Measurements from ENCODE around the gene FAM47E. TPM values are rescaled to one million over a fixed set of nuclear protein-coding genes. Genes with fewer than 3 reads are reported as not detected.

FAM47E gene
- total RNA-seq, 1 donor from 2014 or later = 1.6 TPM

- no peak overlapping the region for H3K4me3 Mint-ChIP-seq
- H3K9me3 Mint-ChIP-seq = no peaks in the 10 kb centered on the region
- no peak overlapping the region for H3K27ac Mint-ChIP-seq (ENCODE audit: unreplicated experiment)
- peaks cover 3% of the 10 kb centered on the region for H3K36me3 Mint-ChIP-seq (ENCODE audit: low read depth)
- no peaks in the 10 kb centered on the region for H3K27me3 Mint-ChIP-seq (ENCODE audit: low read depth)
- no peak for DNase-seq (ENCODE audit: low read depth, low spot score)
- peaks cover 9% of the 10 kb centered on the region for H3K4me1 Mint-ChIP-seq
- TF ChIP-seq CTCF (conservative IDR thresholded peaks at IDR 0.05) = no peak
Measured at GRCh38 chr4:76275486-76276124, 24.1 kb downstream of the FAM47E start.

- Mint-ChIP-seq H3K4me1 (peaks cover 12% of the 10 kb centered on the region), H3K9me3 (no peaks in the 10 kb centered on the region), H3K27ac (ENCODE audit: unreplicated experiment) (no peak overlapping the region), H3K4me3 (no peak overlapping the region), H3K36me3 (ENCODE audit: low read depth) (no peaks in the 10 kb centered on the region), H3K27me3 (ENCODE audit: low read depth) (no peaks in the 10 kb centered on the region)
- no peak for TF ChIP-seq CTCF (conservative IDR thresholded peaks at IDR 0.05)
- DNase-seq (ENCODE audit: low read depth, low spot score) = no peak
Measured at GRCh38 chr4:76276813-76277212, 25.3 kb downstream of the FAM47E start.

- H3K4me3 Mint-ChIP-seq = no peak overlapping the region
- no peak for DNase-seq (ENCODE audit: low read depth, low spot score)
- H3K4me1 Mint-ChIP-seq = peaks cover 12% of the 10 kb centered on the region
- no peaks in the 10 kb centered on the region for H3K9me3 Mint-ChIP-seq
- no peak overlapping the region for H3K27ac Mint-ChIP-seq (ENCODE audit: unreplicated experiment)
- no peaks in the 10 kb centered on the region for H3K36me3 Mint-ChIP-seq (ENCODE audit: low read depth)
- H3K27me3 Mint-ChIP-seq (ENCODE audit: low read depth) = no peaks in the 10 kb centered on the region
- TF ChIP-seq CTCF (conservative IDR thresholded peaks at IDR 0.05) = no peak
Measured at GRCh38 chr4:76277667-76278066, 26.1 kb downstream of the FAM47E start.

GRCh38 chr4:76278583-76278982, 27.1 kb downstream of the FAM47E start:
- Mint-ChIP-seq H3K4me1 (peaks cover 12% of the 10 kb centered on the region), H3K36me3 (ENCODE audit: low read depth) (no peaks in the 10 kb centered on the region), H3K27me3 (ENCODE audit: low read depth) (no peaks in the 10 kb centered on the region), H3K9me3 (no peaks in the 10 kb centered on the region), H3K27ac (ENCODE audit: unreplicated experiment) (no peak overlapping the region), H3K4me3 (no peak overlapping the region)
- no peak for TF ChIP-seq CTCF (conservative IDR thresholded peaks at IDR 0.05)
- DNase-seq (ENCODE audit: low read depth, low spot score) = no peak

- Mint-ChIP-seq H3K4me1 (peaks cover 12% of the 10 kb centered on the region), H3K9me3 (no peaks in the 10 kb centered on the region), H3K36me3 (ENCODE audit: low read depth) (no peaks in the 10 kb centered on the region), H3K27ac (ENCODE audit: unreplicated experiment) (no peak overlapping the region), H3K27me3 (ENCODE audit: low read depth) (no peaks in the 10 kb centered on the region), H3K4me3 (no peak overlapping the region)
- no peak for DNase-seq (ENCODE audit: low read depth, low spot score)
- TF ChIP-seq CTCF (conservative IDR thresholded peaks at IDR 0.05) = no peak
Measured at GRCh38 chr4:76279462-76279861, 27.9 kb downstream of the FAM47E start.

All from neural crest cell (in vitro differentiated cells).